Uterus (tissue), 2 donors: ENCODE data around the gene ATP8A2.

Experiments used
- CTCF ChIP-seq, 4 experiments: fragments of 200-600 bp in 2 of 4; fragments of 450-650 bp in 2 of 4; sonication (generic) in 2 of 4; IDR thresholded peaks; one replicate each; pipeline ENCODE4 v1.5.1; 2016 to 2019; ENCODE audit warnings: antibody characterized with exemption in 4 of 4, mild to moderate bottlenecking in 2 of 4, moderate library complexity in 1 of 4
- POLR2A ChIP-seq, 2 donors: fragments of 450-650 bp; IDR thresholded peaks; one replicate each; pipeline ENCODE4 v1.6.1; 2016; ENCODE audit warnings: antibody characterized with exemption in 2 of 2, mild to moderate bottlenecking in 1 of 2, moderate library complexity in 1 of 2

GRCh38 chr13:25352230-25352629 lies 19.5 kb upstream of the ATP8A2 start:
- TF ChIP-seq POLR2A (IDR thresholded peaks at IDR 0.05): no peak
- TF ChIP-seq CTCF (IDR thresholded peaks at IDR 0.05): no peak
